Raji (cell line): ENCODE results near the gene CFAP410.

Source experiments
- POLR2A ChIP-seq: IDR thresholded peaks from 2 replicates; pipeline ENCODE4 v1.6.1; 2011; ENCODE audit warnings: low read depth, low read length, control low read depth; ENCODE audit not compliant: insufficient read depth

Gene CFAP410

DNA sequence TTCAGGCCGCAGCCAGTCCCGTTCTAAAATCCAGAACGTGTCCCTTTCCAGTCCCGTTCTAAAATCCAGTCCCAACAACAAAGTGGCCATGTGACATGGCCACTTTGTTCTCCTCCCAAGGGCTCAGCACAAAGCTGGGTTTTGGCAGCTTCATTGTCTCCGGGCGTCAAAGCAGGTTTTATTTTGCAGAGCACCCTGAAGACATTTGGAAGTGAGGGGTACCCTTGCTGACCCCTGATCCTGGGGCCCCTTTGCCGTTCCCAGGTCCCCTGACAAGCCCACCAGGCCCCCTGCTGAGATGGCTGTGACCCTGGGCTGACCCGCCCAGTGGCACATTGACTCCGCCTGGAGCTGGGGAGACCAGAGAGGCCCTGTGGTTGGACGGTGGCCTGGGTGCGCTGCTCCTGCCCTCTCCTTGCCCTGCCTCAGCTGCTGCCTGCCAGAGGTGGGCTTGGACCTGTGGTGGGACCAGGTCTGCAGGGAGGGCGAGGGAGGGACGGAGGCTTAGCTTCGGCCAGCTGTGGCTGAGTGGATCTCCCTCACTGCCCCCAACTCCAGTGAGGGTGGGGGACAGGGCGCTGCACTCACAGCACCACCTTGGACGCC is 35.1 kb downstream of the CFAP410 start:
- no peak for TF ChIP-seq POLR2A

DNA sequence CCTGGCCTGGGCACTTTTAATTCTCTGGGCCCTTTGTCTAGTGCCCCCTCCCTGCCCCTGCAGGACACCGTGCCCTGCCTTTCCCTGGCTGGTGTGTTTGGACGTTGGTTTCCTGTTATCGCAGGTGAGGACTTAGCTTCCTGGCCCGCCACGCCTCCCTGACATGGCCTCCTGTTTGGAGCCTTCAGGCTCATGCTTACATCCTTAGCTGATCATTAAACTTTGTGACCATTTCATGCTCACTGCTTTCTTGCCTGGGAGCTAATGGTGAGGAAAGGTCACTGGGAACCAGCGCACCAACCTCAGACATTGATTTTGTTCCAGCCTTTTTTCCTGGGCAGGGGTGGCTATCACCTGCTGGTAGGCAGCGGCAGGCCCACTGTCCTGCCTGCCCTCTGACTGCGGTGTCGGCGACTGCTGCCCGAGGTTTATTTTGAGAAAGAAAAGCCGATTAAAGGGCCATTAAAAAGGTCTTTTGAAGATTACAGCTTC is 35.7 kb downstream of the CFAP410 start:
- no peak for TF ChIP-seq POLR2A

DNA sequence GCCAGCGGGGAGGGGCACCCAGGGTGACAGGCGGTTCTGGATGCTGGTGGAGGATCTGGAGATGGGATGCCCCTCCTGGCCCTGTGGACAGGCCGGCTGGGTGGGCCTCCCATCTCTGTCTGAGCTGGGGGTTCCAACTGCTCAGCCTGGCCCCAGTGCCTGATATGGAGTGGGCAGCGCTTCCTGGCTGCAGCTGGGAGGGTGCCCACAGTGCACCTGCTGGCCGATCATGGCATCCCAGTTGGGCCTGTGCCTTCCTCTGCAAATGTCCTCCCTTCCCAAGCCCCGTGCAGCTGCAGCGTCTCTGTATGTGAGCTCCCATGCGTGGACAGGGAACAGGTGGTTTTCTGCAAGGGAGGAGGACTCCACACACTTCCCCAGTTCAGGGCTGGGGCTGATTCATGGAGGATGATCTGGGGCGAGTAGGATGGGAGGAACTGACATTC is 37.2 kb downstream of the CFAP410 start:
- no peak for TF ChIP-seq POLR2A

DNA sequence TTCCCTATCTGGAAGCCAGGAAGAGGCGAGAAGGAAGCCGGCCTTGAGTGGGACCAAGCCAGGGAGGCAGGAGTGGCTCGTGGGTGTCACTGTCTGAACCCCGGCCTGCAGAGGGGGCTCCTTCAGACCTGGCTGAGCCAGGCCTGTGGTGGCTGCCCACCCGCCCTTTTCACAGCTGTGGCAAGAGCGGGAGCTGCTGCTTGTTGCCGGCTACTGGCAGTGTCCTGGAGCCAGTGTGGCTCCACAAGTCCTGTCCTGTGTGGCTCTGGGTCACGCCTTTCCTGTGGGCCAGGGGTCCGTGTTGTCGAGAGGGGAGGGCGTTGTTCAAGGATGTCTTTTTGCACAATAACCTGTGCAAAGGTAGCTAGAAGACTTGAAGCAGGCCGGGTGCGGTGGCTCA is 38.0 kb downstream of the CFAP410 start:
- no peak for TF ChIP-seq POLR2A

DNA sequence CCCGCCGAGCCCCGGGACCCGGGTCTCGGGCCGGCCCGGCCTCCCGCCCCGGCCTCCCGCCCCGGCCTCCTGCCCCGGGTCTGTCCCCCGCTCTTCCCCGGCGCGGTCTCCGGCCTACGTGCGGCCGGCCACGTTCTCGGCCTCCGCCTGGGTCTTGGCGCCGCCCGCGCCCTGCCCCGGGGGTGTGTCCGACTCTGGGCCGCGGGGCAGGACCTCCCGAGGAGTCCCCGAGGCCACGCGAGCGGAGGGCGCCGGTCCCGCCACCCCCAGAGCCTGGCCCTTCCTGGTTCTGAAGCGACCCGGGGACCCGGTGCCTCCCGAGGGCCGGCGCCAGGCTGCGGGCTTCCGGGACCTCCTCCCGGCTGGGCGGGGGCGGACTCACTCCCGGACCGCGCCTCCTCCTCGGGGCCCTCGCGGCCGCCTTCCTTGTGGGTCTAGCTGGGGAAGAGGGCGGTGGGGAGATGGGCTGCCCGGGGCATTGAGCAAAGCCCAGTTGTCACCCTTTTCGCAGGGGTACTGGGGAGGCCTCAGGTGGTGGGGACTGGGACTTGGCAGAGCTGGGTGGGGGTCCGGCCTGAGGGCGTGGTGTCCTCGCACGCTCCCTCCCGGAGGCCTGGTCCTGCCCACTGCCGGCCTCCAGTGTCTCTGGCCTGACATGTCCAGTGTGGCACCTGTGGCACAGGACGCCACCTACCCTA is 38.8 kb downstream of the CFAP410 start:
- peak; percentile 50 for TF ChIP-seq POLR2A

DNA sequence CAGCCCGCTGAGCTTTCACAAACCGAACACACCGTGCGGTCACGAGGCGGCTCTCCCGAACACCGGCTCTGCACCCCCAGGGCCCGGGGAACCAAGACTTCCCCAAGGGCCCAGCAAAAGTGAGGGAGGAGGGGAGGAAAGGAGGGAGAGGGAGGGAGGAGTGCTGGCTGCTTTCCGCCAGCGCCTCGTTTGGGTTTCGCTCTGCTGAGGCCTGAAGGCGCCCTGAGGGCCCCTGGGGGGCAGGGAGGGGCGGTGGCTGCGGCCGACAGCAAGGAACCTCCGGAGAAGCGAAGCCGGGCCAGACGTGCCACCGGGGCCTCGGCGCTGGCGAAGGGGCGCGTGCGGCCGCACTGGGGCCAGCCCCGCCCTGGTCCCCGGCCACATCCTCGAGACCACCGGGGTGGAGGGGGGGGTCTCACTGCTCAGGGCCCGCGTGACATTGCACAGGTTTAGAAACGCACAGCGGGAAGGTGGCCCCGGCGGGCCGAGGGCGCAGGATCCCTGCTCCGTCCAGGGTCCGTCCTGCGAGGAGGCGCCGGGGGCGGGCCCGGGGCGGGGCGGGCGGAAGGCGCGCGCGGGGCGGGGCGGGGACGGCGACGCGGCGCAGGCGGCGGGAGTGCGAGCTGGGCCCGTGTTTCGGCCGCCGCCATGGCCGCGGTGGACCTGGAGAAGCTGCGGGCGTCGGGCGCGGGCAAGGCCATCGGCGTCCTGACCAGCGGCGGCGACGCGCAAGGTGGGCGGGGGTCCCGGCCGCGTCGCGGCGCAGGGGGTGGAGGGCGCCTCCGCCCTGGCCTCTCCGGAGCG is 39.5 kb downstream of the CFAP410 start, which contains the start of gene PFKL:
Gene PFKL, plus strand, starts transcription at position 596 of the 804 bp plus-strand sequence. Its CDS starts 53 bp downstream, at position 649.
- TF ChIP-seq POLR2A = peak; percentile 71

DNA sequence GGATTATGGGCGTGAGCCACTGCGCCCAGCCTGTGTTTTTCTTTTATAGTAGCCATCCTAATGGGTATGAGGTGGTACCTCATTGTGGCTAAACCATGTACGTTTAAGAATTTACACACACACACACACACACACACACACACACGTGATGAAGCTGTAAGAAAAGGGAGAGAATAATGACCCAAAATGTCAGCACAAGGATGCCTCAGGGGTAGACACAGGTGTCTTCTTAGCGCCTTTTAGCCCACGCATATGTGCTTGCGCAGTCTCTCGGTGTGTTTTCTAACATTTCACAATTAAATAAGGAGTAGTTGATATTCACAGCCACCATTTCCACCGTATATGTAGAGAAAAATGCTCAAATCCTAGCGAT is 40.1 kb downstream of the CFAP410 start:
- no peak for TF ChIP-seq POLR2A

DNA sequence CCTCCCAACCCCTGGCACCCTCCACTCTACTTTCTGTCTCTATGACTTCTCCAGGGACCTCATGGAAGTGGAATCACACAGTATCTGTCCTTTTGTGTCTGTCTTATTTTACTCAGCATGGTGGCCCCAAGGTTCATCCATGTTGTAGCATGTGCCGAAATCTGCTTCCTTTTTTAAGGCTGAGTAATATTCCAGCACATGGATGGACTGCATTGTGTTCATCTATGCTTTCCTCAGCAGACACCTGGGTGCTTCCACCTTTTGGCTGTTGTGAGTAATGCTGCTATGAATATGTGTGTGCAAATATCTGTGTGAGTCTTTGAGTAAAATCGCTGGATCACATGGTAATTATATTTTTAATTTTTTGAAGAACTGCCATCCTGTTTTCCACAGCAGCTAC is 40.9 kb downstream of the CFAP410 start:
- TF ChIP-seq POLR2A = no peak

DNA sequence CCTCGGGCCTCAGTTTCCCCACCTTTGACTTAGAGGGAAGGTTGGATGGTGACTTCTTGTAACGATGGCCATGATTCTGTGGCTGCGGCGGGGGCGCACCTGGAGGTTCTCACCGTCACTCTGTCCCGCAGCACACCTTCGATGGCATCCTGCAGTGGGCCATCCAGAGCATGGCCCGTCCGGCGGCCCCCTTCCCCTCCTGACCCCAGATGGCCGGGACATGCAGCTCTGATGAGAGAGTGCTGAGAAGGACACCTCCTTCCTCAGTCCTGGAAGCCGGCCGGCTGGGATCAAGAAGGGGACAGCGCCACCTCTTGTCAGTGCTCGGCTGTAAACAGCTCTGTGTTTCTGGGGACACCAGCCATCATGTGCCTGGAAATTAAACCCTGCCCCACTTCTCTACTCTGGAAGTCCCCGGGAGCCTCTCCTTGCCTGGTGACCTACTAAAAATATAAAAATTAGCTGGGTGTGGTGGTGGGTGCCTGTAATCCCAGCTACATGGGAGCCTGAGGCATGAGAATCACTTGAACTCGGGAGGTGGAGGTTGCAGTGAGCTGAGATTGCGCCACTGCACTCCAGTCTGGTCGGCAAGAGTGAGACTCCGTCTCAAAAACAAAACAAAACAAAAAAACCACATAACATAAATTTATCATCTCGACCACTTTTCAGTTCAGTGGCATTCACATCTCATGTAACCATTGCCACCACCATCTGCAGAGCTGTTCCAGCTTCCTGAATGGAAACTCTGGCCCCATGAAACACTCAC is 41.5 kb downstream of the CFAP410 start:
- TF ChIP-seq POLR2A = no peak

DNA sequence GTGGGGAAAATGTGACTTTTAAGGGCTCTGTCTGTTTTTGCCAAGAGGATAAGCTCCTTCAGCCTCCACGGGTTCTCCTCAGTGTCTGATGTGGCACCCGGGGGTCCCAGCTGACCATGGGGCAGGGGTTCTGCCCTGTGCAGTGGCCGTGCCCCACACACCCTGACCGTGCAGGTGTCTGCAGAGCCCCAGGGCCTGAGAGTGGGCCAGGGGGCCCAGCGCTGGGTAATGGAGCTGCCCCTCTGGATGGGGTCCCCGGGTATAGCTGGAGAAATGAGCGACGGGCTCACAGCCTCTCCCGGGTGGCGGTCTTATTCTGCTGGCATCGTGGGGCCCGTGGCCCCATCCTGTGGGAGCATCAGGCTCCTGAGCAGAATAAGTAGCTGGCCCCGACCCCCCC is 42.3 kb downstream of the CFAP410 start:
- no peak for TF ChIP-seq POLR2A

DNA sequence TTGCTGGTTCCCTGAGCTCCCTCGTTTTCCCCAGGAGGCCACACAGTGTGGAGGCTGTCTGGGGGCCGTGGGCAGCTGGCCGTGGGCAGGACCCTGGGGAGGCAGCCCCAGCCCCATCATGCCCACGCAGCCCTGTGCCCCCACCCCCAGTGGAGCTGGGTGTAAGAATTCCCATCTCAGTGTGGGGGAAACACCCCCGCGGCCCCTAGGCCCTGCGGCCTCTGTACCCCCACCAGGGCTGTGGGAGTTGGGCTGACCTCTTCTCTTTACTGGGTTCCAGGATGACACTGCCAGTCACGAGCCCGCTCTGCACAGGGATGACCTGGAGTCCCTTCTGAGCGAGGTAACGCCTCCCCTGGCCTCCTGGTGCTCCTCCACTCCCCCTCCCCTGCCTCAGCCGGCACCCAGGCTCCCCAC is 43.1 kb downstream of the CFAP410 start:
- TF ChIP-seq POLR2A = no peak

DNA sequence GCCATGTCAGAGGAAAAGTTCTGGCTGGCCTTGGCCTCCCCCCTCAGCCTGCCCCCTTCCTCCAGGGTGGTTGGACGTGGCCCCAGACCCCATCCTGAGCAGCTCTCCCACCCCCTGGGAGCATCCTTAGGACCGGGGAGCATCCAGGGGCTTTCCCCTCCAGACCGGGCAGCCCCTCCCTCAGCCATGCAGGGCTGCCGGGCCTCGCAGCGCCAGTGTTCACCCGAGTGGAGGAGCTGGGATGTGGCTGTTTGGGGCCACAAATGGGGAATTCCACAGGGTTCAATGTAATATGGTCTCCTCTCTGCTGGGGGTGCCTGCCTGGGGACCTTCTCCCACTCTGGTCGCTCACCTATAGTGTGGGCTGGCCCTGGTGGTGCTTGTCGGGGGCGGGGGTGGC is 43.5 kb downstream of the CFAP410 start:
- no peak for TF ChIP-seq POLR2A

DNA sequence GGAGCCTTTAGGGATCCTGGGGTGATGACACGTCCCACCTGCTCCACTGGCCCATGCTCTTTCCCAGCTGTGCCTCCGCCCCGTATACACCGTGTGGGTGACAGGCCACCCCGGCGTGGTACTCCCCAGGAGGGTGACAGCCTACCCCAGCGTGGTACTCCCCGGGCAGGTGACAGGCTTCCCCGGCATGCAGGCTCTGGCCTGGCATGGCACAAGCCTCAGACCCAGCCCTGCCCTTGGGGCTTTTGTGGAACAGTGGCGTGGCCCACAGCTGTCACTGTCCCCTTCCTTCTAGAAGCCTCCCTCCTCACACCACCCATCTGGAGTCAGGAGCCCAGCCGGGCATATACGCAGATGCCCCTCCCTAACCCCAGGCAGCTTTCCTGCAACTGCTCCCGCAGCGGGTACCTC is 44.0 kb downstream of the CFAP410 start:
- no peak for TF ChIP-seq POLR2A

DNA sequence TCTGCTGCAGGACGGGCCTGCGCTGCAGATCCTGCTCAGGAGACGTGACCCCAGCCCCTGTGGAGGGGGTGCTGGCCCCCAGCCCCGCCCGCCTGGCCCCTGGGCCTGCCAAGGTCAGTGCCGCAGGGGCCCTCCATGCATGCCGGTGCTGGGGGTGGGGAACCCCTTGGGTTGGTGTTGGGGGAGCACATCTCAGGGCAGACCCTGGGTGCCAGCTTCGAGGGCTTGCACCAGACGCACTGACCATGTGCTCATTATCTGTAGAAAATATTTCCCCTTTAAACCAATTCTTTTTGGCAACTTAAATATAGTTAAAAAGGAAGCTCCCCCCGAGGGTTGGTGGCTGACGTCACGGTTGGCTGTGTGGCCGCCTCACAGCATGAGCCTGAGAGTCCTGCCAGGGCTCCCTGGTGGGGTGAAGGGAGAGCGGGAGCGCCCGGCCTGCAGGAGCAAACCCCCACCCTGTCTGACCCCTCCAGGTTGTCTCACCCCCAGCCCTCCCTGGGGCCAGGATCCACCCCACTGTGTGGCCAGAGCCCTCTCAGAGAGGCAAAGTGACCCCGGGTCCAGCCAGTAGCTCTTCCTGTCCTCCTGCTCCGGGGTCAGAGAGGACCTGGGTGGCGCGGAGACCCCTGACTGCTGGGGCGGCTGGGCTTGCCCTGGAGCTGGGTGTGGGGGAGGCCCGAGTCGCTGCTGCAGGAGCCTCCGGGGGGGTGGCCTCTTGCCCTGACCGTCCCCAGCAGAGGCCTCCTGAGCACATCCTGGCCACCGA is 44.6 kb downstream of the CFAP410 start:
- TF ChIP-seq POLR2A = no peak
